ENCODE data around the gene JAK1.

- TF ChIP-seq CTCF (IDR thresholded peaks at IDR 0.05 in 4 of 5, conservative IDR thresholded peaks at IDR 0.05 in 1 of 5) (no peak), POLR2A (IDR thresholded peaks at IDR 0.05) (no peak)
Observed at GRCh38 chr1:64836802-64837201, 129.5 kb downstream of the JAK1 start.

Data from gastrocnemius medialis (tissue), 4 donors.